Thoracic aorta (tissue), 2 donors: Measurements from ENCODE around the gene PAPOLG. TPM values are rescaled to one million over a fixed set of nuclear protein-coding genes. Genes with fewer than 3 reads are reported as not detected.
A peak's percentile ranks its signal among the peaks of the same experiment; 100 is the strongest.

Experiments
- ATAC-seq: fragments of 150-250 bp; one replicate; pipeline ENCODE4 v1.8.0; 2017; ENCODE audit warnings: low read depth; ENCODE audit not compliant: insufficient number of reproducible peaks, low FRiP score
- DNase-seq: peaks from one replicate; pipeline ENCODE4 v3.0.0-alpha.2; 2020; ENCODE audit warnings: low spot score
- H3K27ac ChIP-seq, 2 donors: fragments of 200-600 bp; sonication (generic); 1 replicate in 1 of 2; 2 replicates in 1 of 2; pipeline ENCODE4 v1.5.1; 2016; ENCODE audit warnings: mild to moderate bottlenecking in 2 of 2, moderate library complexity in 2 of 2
- H3K27me3 ChIP-seq: fragments of 200-600 bp; sonication (generic); replicated peaks from 2 replicates; pipeline ENCODE4 v1.6.0; 2016; ENCODE audit warnings: mild to moderate bottlenecking; ENCODE audit not compliant: insufficient read depth
- H3K36me3 ChIP-seq: fragments of 200-600 bp; sonication (generic); one replicate; pipeline ENCODE4 v1.5.1; 2016
- H3K4me1 ChIP-seq, 2 donors: fragments of 200-600 bp; sonication (generic); 1 replicate in 1 of 2; 2 replicates in 1 of 2; pipeline versions ENCODE4 v1.5.1 to v1.6.0; 2016; ENCODE audit warnings: low read depth in 2 of 2, mild to moderate bottlenecking in 1 of 2; ENCODE audit not compliant: control insufficient read depth in 1 of 2
- H3K4me3 ChIP-seq: fragments of 200-600 bp; sonication (generic); 2 replicates; pipeline ENCODE4 v1.5.1; 2016; ENCODE audit warnings: mild to moderate bottlenecking
- H3K9me3 ChIP-seq: fragments of 200-600 bp; sonication (generic); 2 replicates; pipeline ENCODE4 v1.5.1; 2016
- CTCF ChIP-seq: fragments of 200-600 bp; sonication (generic); IDR thresholded peaks from one replicate; pipeline ENCODE4 v1.5.1; 2019; ENCODE audit warnings: antibody characterized with exemption
- total RNA-seq, 2 donors: library from RNA; depleted of rRNA; stranded (reverse); fragments of >200 nt; gene quantifications; one replicate each; pipeline versions ENCODE4 v1.1.0 to v1.2.3, GENCODE V29; 2016

PAPOLG gene
- total RNA-seq, 2 donors from 2014 or later = 14.5 to 21.9 TPM

DNA sequence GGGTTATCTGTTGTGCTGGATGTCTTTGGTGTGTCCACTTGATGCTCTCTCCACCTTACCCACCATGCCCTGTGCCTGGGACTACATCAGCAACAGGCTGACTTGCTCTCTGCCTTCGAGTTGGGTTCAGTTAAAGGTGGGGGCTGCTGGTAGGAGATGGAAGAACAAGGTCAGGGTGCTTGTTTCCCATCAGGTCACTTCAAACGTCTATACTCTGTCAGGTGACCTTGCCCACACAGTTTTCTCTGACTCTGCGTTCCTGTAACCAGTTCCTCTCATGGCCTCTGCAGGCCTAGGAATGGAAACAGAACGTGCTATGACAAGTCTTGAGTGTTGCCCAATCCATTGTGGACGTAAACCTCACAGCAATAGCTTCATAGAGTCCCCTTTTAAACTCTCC is 38.4 kb upstream of the PAPOLG start:
- Histone ChIP-seq H3K36me3 (no peaks in the 10 kb centered on the region), H3K9me3 (no peaks in the 10 kb centered on the region), H3K4me1 (no peaks in the 10 kb centered on the region), H3K27ac (no peak overlapping the region), H3K4me3 (no peak overlapping the region), H3K27me3 (no peaks in the 10 kb centered on the region)
- no peak for DNase-seq
- no peak for ATAC-seq
- TF ChIP-seq CTCF = no peak

- H3K36me3 ChIP-seq = no peaks in the 10 kb centered on the region
- DNase-seq = no peak
These were observed 36.7 kb upstream of the PAPOLG start for GRCh38 chr2:60719331-60719730.

DNA sequence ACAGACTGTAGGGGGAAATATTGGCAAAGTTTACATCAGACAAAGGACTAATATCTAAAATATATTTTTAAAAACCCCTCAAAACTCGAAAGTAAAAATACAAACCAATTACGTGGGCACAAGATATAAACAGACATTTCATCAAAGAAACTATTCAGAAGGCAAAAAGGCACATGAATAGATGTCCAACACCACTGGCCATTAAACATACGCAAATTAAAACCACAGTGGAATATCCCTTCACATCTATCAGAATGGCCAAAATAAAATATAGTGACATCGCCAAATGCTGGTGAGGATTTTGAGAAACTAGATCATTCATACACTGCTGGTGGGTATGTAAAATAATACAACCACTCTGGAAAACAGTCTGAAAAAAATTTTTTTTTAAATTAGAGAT is 30.6 kb upstream of the PAPOLG start:
- no peak for TF ChIP-seq CTCF
- Histone ChIP-seq H3K4me1 (no peaks in the 10 kb centered on the region), H3K4me3 (no peak overlapping the region), H3K27ac (no peak overlapping the region), H3K27me3 (no peaks in the 10 kb centered on the region), H3K9me3 (no peaks in the 10 kb centered on the region), H3K36me3 (no peaks in the 10 kb centered on the region)
- ATAC-seq (no peak), DNase-seq (no peak)

More at GRCh38 chr2:60719331-60719730, 36.7 kb upstream of the PAPOLG start:
- no peaks in the 10 kb centered on the region for H3K4me1 ChIP-seq
- no peak overlapping the region for H3K27ac ChIP-seq
- H3K4me3 ChIP-seq = no peak overlapping the region
- no peaks in the 10 kb centered on the region for H3K27me3 ChIP-seq
- TF ChIP-seq CTCF = no peak
- no peak for ATAC-seq
- no peaks in the 10 kb centered on the region for H3K9me3 ChIP-seq

DNA sequence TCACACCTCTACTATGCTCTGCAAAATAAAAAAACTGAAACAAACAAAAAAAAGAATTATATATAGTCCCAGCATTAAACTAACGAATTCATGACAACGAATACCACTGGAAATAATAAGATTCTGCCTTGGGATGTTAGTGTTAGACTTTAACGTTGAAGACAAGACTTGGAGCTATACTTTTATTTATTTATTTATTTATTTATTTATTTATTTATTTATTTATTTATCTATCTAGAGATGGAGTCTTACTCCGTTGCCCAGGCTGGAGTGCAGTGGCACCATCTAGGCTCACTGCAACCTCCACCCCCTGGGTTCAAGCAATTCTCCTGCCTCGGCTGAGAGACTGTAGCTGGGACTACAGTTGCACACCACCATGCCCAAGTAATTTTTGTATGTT is 27.2 kb upstream of the PAPOLG start:
- Histone ChIP-seq H3K4me1 (no peaks in the 10 kb centered on the region), H3K27me3 (no peaks in the 10 kb centered on the region), H3K4me3 (no peak overlapping the region), H3K27ac (no peak overlapping the region), H3K36me3 (no peaks in the 10 kb centered on the region), H3K9me3 (no peaks in the 10 kb centered on the region)
- ATAC-seq (no peak), DNase-seq (no peak)
- TF ChIP-seq CTCF = no peak

GRCh38 chr2:60735496-60736250 is 20.4 kb upstream of the PAPOLG start:
- Histone ChIP-seq H3K27me3 (no peaks in the 10 kb centered on the region), H3K4me3 (peak overlapping the region; percentile 74), H3K36me3 (no peaks in the 10 kb centered on the region), H3K27ac (no peak overlapping the region), H3K4me1 (peaks cover 0 to 3% of the 10 kb centered on the region in 2 donors), H3K9me3 (no peaks in the 10 kb centered on the region)
- ATAC-seq (no peak), DNase-seq (no peak)
- TF ChIP-seq CTCF = no peak
